ENCODE measurements around the gene FBXL15. TPM values are rescaled to one million over a fixed set of nuclear protein-coding genes. Genes with fewer than 3 reads are reported as not detected.

Gene FBXL15
- total RNA-seq, 1 donor from 2014 or later: 12.3 TPM

- H3K4me3 ChIP-seq: peak overlapping the region; percentile 82
- peak; percentile 44 for DNase-seq
- H3K9me3 ChIP-seq (replicated peaks): no peaks in the 10 kb centered on the region
- peaks cover 15% of the 10 kb centered on the region for H3K36me3 ChIP-seq
- peak overlapping the region; percentile 95 for H3K27ac ChIP-seq (replicated peaks)
- H3K4me1 ChIP-seq: peaks cover 53% of the 10 kb centered on the region
- intact Hi-C loops (cut with micrococcal nuclease): no loop called here
- peaks cover 48% of the 10 kb centered on the region for H3K27me3 ChIP-seq (ENCODE audit: low read depth)
- TF ChIP-seq CTCF (IDR thresholded peaks at IDR 0.05; ENCODE audit: borderline replicate concordance): no peak
Observed at GRCh38 chr10:102419269-102420180, 1.1 kb upstream of the FBXL15 start.

GRCh38 chr10:102420181-102420713, 389 bp upstream of the FBXL15 start:
- intact Hi-C loops (cut with micrococcal nuclease): no loop called here
- Histone ChIP-seq H3K27ac (replicated peaks) (peak overlapping the region; percentile 95), H3K9me3 (replicated peaks) (no peaks in the 10 kb centered on the region), H3K4me3 (peak overlapping the region; percentile 82), H3K27me3 (ENCODE audit: low read depth) (peaks cover 40% of the 10 kb centered on the region), H3K36me3 (peaks cover 20% of the 10 kb centered on the region), H3K4me1 (peaks cover 53% of the 10 kb centered on the region)
- no peak for DNase-seq
- no peak for TF ChIP-seq CTCF (IDR thresholded peaks at IDR 0.05; ENCODE audit: borderline replicate concordance)

- DNase-seq: no peak
- intact Hi-C loops (cut with micrococcal nuclease): no loop called here
- peak overlapping the region; percentile 95 for H3K27ac ChIP-seq (replicated peaks)
- no peaks in the 10 kb centered on the region for H3K9me3 ChIP-seq (replicated peaks)
- TF ChIP-seq CTCF (IDR thresholded peaks at IDR 0.05; ENCODE audit: borderline replicate concordance): no peak
- H3K27me3 ChIP-seq (ENCODE audit: low read depth): peaks cover 29% of the 10 kb centered on the region
- H3K4me1 ChIP-seq: peaks cover 53% of the 10 kb centered on the region
- H3K4me3 ChIP-seq: peak overlapping the region; percentile 82
- peaks cover 20% of the 10 kb centered on the region for H3K36me3 ChIP-seq
Observed at GRCh38 chr10:102421507-102421756, 796 bp downstream of the FBXL15 start.

- TF ChIP-seq CTCF (IDR thresholded peaks at IDR 0.05; ENCODE audit: borderline replicate concordance): no peak
- peaks cover 24% of the 10 kb centered on the region for H3K27me3 ChIP-seq (ENCODE audit: low read depth)
- H3K4me1 ChIP-seq: peaks cover 53% of the 10 kb centered on the region
- peaks cover 20% of the 10 kb centered on the region for H3K36me3 ChIP-seq
- H3K9me3 ChIP-seq (replicated peaks): no peaks in the 10 kb centered on the region
- peak overlapping the region; percentile 82 for H3K4me3 ChIP-seq
- peak overlapping the region; percentile 95 for H3K27ac ChIP-seq (replicated peaks)
- no peak for DNase-seq
- intact Hi-C loops (cut with micrococcal nuclease): no loop called here
Observed at GRCh38 chr10:102421757-102422512, 1.3 kb downstream of the FBXL15 start.

- Histone ChIP-seq H3K27ac (replicated peaks) (peak overlapping the region; percentile 95), H3K36me3 (peaks cover 20% of the 10 kb centered on the region), H3K4me1 (peaks cover 53% of the 10 kb centered on the region), H3K27me3 (ENCODE audit: low read depth) (peaks cover 17% of the 10 kb centered on the region), H3K4me3 (peak overlapping the region; percentile 82), H3K9me3 (replicated peaks) (no peaks in the 10 kb centered on the region)
- DNase-seq: peak; percentile 80
- intact Hi-C loops (cut with micrococcal nuclease): no loop called here
- peak; percentile 86 for TF ChIP-seq CTCF (IDR thresholded peaks at IDR 0.05; ENCODE audit: borderline replicate concordance)
Observed at GRCh38 chr10:102422545-102423129, 2.0 kb downstream of the FBXL15 start.

All from left ventricle myocardium inferior (tissue), 1 donor.